NCI-H1417 (cell line): ENCODE data around the gene PELI3.

ENCODE experiments used
- DNase-seq, 3 experiments: peaks; one replicate each; lab custom pipeline; 2025; lab: John Stamatoyannopoulos, UW

PELI3 gene

DNA sequence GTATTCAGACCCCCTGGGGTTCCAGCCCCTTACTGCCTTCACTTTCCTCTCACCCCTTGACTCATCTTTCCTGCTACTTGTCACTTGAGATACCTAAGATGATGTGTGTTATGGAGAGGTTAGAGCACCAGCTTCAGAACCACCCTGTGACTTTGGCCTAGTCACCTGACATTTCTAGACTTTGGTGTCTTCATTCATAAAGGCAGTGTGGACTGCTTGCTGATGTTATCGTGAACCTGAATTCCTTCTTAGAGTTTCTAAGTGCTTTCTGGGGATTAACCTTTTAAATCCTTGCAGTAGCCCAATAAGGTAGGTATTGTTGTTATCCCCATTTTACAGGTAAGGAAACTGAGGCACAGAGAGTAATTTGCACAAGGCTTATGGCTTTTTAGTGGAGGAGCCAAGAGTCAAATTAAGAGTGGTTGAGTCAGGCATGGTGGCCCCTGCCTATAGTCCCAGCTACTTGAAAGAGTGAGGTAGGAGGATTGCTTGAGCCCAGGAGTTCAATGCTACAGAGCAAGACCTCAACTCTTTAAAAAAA is 38.6 kb downstream of the PELI3 start:
- no peak for DNase-seq

DNA sequence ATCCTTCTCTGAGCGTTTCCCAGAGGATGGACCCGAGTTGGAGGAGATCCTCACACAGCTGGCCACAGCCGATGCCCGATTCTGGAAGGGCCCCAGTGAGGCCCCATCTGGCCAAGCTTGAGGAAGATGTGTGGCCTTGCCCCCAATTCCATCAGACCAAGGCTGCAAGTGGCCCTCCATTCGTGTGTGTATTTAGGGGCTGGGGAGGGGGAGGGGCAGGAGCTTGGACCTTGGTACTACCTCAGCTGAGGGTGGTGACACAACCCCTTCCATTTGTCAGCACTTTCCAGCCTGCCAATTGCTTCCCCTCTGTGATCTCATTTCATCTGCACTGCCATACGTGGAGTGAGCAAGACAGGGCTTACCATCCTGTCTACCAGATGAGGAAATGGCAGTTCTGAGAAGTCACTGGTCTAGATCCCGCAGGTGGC is 42.4 kb downstream of the PELI3 start:
- no peak for DNase-seq

GRCh38 chr11:66510271-66510989 is 43.7 kb downstream of the PELI3 start, which contains the start of gene BBS1:
BBS1 (plus strand) TSS chr11:66510635; CDS start chr11:66510660, 25 bp downstream.
- peak; percentile 78 to 90 (median 83) for DNase-seq

DNA sequence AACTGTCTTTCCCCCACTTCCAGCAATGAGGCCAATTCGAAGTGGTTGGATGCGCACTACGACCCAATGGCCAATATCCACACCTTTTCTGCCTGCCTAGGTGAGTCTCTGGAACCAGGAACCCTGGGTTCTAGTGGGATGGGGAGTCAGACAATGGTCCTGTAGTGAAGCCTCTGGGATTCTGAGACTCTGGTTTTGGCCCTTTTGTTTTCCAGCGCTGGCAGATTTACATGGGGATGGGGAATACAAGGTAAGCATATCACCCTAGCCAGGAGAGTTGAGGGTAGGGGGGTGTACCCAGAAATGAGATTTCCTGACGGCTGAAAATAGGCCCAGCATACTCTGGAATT is 44.3 kb downstream of the PELI3 start:
- DNase-seq = no peak

DNA sequence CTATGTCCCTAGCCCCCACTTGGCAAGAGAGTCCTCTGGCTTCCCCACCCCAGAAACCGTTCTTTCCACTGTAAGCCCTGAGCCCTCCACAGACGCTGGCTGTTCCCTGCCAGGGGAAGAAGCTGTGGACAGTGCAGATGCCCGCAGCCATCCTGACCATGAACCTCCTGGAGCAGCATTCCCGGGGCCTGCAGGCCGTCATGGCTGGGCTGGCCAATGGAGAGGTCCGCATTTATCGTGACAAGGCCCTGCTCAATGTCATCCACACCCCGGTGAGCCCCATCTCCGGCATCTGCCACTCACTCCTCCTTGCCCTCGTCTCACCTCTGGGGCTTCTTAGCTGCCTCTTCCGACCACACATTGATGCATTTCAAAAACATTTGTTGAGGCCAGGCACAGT is 56.9 kb downstream of the PELI3 start:
- no peak for DNase-seq

- DNase-seq = no peak
Measured at GRCh38 chr11:66524304-66525040, 57.8 kb downstream of the PELI3 start.
